Stimulated activated CD8-positive, alpha-beta memory T cell treated with anti-CD3 and anti-CD28 coated beads, Interleukin-7, amount 100 ng/mL, for 4 hours (primary cell): ENCODE data around the gene COL26A1.
"Not testable (repeated sequence)": the region's sequence is repeated elsewhere in the genome, so short reads cannot be mapped to it uniquely, and the experiment has no call there.

Source experiments
- DNase-seq, 2 donors: peaks; one replicate each; pipeline ENCODE4 v3.0.0-alpha.2; 2020; ENCODE audit warnings: low read depth in 2 of 2

COL26A1 gene

GRCh38 chr7:101402081-101402779 lies 39.6 kb downstream of the COL26A1 start:
- no peak for DNase-seq

- no peak for DNase-seq
These were observed 40.2 kb downstream of the COL26A1 start for GRCh38 chr7:101402835-101403234.

- no peak for DNase-seq
These were observed 42.9 kb downstream of the COL26A1 start for GRCh38 chr7:101405474-101406067.

GRCh38 chr7:101410743-101411507 lies 48.2 kb downstream of the COL26A1 start:
- DNase-seq: peak in 1 of 2 donors; percentile 4

- no peak for DNase-seq
These were observed 48.8 kb downstream of the COL26A1 start for GRCh38 chr7:101411508-101411874.

GRCh38 chr7:101412976-101413375 lies 50.3 kb downstream of the COL26A1 start:
- DNase-seq: no peak

- no peak for DNase-seq
These were observed 56.0 kb downstream of the COL26A1 start for GRCh38 chr7:101418694-101419093.

GRCh38 chr7:101419831-101420230 lies 57.2 kb downstream of the COL26A1 start:
- DNase-seq: no peak

GRCh38 chr7:101420436-101420835 lies 57.8 kb downstream of the COL26A1 start:
- no peak for DNase-seq

GRCh38 chr7:101422356-101423195 lies 59.9 kb downstream of the COL26A1 start:
- DNase-seq: no peak

GRCh38 chr7:101426303-101427011 lies 63.8 kb downstream of the COL26A1 start:
- no peak for DNase-seq

GRCh38 chr7:101428093-101428866 lies 65.6 kb downstream of the COL26A1 start:
- DNase-seq: no peak

- no peak for DNase-seq
These were observed 69.6 kb downstream of the COL26A1 start for GRCh38 chr7:101432316-101432715.

GRCh38 chr7:101433688-101434087 lies 71.0 kb downstream of the COL26A1 start:
- no peak for DNase-seq

- DNase-seq: not testable (repeated sequence)
These were observed 71.5 kb downstream of the COL26A1 start for GRCh38 chr7:101434155-101434554.

GRCh38 chr7:101435461-101436220 lies 73.0 kb downstream of the COL26A1 start:
- no peak for DNase-seq

GRCh38 chr7:101436221-101436735 lies 73.6 kb downstream of the COL26A1 start:
- no peak for DNase-seq

GRCh38 chr7:101436857-101437576 lies 74.3 kb downstream of the COL26A1 start:
- no peak for DNase-seq

- no peak for DNase-seq
These were observed 79.2 kb downstream of the COL26A1 start for GRCh38 chr7:101441890-101442289.
